ENCODE measurements around the gene PCYT1A. TPM values are rescaled to one million over a fixed set of nuclear protein-coding genes. Genes with fewer than 3 reads are reported as not detected.
"Not testable (repeated sequence)": the region's sequence is repeated elsewhere in the genome, so short reads cannot be mapped to it uniquely, and the experiment has no call there.

The PCYT1A gene
- 10 to 100 TPM; 52.9 to 53.8 TPM for total RNA-seq

- ChIA-PET POLR2A (interaction anchor here (0.6 to 1.1 kb wide), 4 partner anchors 29 to 231 kb away, joined by 3 to 4 read pairs (median 3); no protein-coding TSS in a partner anchor), CTCF (no interaction called here)
Observed at GRCh38 chr3:196287440-196288140, at the start of gene PCYT1A. Gene PCYT1A (minus strand): TSS chr3:196287726. CDS start chr3:196270531, 17,195 bp downstream.

- POLR2A ChIA-PET = no interaction called here
- CTCF ChIA-PET = interaction anchor here (0.7 kb wide), 1 partner anchor 35 kb away, joined by 5 read pairs; no protein-coding TSS in a partner anchor
Observed at GRCh38 chr3:196336319-196337145, 49.0 kb upstream of the PCYT1A start.

- ChIA-PET CTCF (no interaction called here), POLR2A (no interaction called here)
Observed at GRCh38 chr3:196335503-196335948, 48.0 kb upstream of the PCYT1A start.

GRCh38 chr3:196334982-196335381, 47.5 kb upstream of the PCYT1A start:
- ChIA-PET CTCF (no interaction called here), POLR2A (no interaction called here)

- CTCF ChIA-PET = no interaction called here
- POLR2A ChIA-PET = interaction anchor here (0.6 kb wide), 1 partner anchor 78 kb away, joined by 3 read pairs; no protein-coding TSS in a partner anchor
Observed at GRCh38 chr3:196332168-196332567, 44.6 kb upstream of the PCYT1A start.

GRCh38 chr3:196327405-196327804, 39.9 kb upstream of the PCYT1A start:
- ChIA-PET POLR2A (no interaction called here), CTCF (no interaction called here)

- ChIA-PET POLR2A (no interaction called here), CTCF (no interaction called here)
Observed at GRCh38 chr3:196326936-196327335, 39.4 kb upstream of the PCYT1A start.

- ChIA-PET POLR2A (no interaction called here), CTCF (no interaction called here)
Observed at GRCh38 chr3:196323691-196324090, 36.2 kb upstream of the PCYT1A start.

- ChIA-PET POLR2A (no interaction called here), CTCF (no interaction called here)
Observed at GRCh38 chr3:196323016-196323415, 35.5 kb upstream of the PCYT1A start.

GRCh38 chr3:196321162-196321561, 33.6 kb upstream of the PCYT1A start:
- CTCF ChIA-PET = interaction anchor here (1.3 kb wide), 1 partner anchor 67 kb away, joined by 3 read pairs; no protein-coding TSS in a partner anchor
- POLR2A ChIA-PET = no interaction called here

GRCh38 chr3:196320137-196320536, 32.6 kb upstream of the PCYT1A start:
- ChIA-PET CTCF (interaction anchor here (0.5 to 1.3 kb wide), 4 partner anchors 37 to 289 kb away, joined by 3 read pairs; no protein-coding TSS in a partner anchor), POLR2A (no interaction called here)

- ChIA-PET POLR2A (interaction anchor here (0.9 to 1.7 kb wide), 6 partner anchors 30 to 251 kb away, joined by 3 to 12 read pairs (median 5); partner anchors contain the start of genes FBXO45, PCYT1A, UBXN7 and WDR53), CTCF (interaction anchor here (0.9 to 1.0 kb wide), 2 partner anchors 37 to 64 kb away, joined by 3 to 4 read pairs; no protein-coding TSS in a partner anchor)
Observed at GRCh38 chr3:196317687-196318467, 30.4 kb upstream of the PCYT1A start, which contains the start of gene DYNLT2B. Gene DYNLT2B (minus strand): TSS chr3:196318240. CDS start chr3:196318152, 88 bp downstream.

GRCh38 chr3:196316799-196317686, 29.5 kb upstream of the PCYT1A start:
- ChIA-PET POLR2A (interaction anchor here (0.9 to 1.7 kb wide), 6 partner anchors 29 to 251 kb away, joined by 3 to 12 read pairs (median 5); partner anchors contain the start of genes FBXO45, PCYT1A, UBXN7 and WDR53), CTCF (interaction anchor here (0.9 to 1.0 kb wide), 2 partner anchors 36 to 63 kb away, joined by 3 to 4 read pairs; no protein-coding TSS in a partner anchor)

GRCh38 chr3:196315821-196316220, 28.3 kb upstream of the PCYT1A start:
- CTCF ChIA-PET = no interaction called here
- POLR2A ChIA-PET = no interaction called here

GRCh38 chr3:196314597-196314996, 27.1 kb upstream of the PCYT1A start:
- ChIA-PET POLR2A (interaction anchor here (0.6 kb wide), 2 partner anchors 38 to 251 kb away, joined by 3 to 5 read pairs; no protein-coding TSS in a partner anchor), CTCF (interaction anchor here (0.7 kb wide), 1 partner anchor 213 kb away, joined by 3 read pairs; no protein-coding TSS in a partner anchor)

GRCh38 chr3:196314086-196314485, 26.6 kb upstream of the PCYT1A start:
- ChIA-PET POLR2A (interaction anchor here (0.6 kb wide), 1 partner anchor 252 kb away, joined by 3 read pairs; no protein-coding TSS in a partner anchor), CTCF (interaction anchor here (0.7 kb wide), 1 partner anchor 212 kb away, joined by 3 read pairs; no protein-coding TSS in a partner anchor)

- POLR2A ChIA-PET, CTCF ChIA-PET: not testable (repeated sequence)
Observed at GRCh38 chr3:196302960-196303359, 15.4 kb upstream of the PCYT1A start.

- POLR2A ChIA-PET, CTCF ChIA-PET: not testable (repeated sequence)
Observed at GRCh38 chr3:196302551-196302950, 15.0 kb upstream of the PCYT1A start.
